Measurements from ENCODE around the gene ILK.

Gene ILK

DNA sequence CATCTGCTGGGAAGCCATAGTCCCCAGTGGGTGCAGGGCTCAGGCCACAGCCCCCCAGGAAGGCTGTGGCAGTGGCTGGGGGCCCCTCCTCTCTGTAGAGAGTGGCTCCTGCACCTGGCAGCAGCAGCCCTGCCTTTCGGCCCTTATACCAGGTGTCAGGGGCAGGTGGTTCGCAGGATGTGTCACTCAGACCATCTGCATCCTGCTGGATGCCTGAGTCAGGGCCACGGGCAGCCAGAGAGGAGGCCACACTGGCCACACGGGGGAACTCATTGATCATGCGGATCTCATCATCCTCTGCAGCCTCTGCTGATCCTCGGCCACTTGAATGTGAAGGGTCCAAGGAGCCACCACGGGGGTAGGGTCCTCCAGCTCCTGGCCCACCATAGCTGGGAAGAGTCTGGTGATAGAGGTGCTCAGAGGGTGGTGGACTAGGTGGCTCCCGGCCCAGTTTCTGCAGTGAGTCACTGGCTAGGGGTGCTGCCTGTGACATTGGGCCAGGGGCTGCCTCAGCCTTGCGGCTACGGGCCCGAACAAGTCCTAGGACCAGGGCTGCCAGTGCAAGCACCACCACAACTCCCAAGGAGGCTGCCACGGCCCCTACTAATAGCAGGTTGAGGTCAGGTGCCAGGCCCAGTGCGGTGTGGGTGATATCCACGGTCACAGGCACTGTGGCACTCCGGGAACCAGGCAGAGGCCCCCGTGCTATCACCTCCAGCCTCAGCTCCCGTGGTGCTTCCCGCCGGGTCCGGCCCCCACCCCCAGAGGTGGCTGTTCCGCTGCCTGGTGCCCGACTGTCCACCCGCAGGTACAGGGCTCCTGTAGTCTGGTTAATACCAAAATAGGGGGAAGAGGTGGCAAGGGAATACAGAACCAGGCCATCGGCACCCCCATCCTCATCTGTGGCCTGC lies 18.9 kb downstream of the ILK start:
- no peak for DNase-seq

DNA sequence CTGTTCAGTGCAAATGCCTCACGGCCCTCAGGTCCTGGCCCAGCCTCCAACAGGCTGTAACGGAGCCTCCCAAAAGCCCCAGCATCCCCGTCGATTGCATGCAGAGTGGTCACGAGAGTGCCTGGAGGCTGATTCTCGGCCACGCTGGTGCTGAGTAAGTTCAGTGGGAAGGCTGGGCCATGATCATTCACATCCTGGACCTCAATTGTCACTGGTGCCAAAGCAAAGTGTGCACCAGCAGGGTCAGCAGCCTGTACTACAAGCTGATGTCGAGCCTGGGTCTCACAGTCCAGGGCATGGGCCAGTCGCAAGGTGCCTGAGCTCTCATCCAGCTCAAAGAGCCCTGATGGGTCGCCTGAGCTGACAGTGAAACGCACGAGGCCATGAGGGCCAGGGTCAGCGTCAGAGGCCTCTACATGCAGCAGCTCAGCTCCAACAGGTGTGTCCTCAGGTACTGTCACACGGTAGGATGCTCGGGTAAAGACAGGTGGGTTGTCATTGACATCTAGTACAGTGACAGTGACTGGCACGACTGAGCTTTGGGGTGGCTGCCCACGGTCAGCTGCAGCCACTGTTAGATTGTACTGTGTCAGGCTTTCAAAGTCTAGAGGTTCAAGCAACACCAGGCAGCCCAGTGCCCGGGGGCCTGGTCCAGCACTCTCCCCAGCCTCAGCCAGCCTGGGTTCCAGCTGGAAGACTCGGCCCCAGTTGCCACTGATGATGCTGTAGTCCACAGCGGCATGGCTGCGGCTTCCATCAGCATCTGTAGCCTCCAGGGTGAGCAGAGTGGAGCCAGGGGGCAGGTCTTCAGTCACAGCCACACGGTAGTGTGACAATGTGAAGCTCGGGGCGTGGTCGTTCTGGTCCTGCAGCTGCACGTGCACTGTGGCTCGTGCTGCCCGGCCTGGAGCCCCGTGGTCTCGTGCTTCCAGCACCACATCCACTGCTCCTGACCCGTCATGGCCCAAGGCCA lies 20.1 kb downstream of the ILK start:
- DNase-seq = no peak

DNA sequence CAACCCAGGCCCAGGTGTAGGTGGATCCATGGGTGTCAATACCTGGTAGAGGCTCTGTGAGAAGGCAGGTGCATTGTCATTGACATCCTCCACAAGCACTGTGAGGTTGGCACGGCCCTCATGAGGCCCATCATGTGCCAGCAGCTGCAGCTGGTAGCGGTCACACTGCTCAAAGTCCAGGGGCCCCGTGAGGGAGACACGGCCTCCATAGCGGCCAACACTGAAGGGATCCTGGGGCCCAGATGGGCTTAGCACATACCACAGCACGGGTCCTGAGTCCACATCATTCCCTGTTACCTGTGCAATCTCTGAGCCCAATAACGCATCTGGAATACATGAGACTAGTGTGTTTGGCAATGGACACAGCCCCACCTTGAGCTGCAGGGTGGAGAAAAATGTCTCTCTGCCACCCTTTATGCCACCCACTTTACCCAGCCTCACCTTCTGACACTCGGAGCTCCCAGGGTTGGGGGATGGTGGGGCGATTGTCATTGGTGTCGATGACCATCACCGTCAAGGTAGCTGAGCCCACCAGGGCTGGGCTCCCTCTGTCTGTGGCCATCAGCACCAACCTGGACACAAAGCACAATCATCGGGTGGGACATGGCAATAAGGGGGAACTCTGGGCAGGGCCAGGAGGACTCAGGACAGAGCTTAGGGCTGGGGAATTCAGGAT lies 21.7 kb downstream of the ILK start:
- no peak for DNase-seq

DNA sequence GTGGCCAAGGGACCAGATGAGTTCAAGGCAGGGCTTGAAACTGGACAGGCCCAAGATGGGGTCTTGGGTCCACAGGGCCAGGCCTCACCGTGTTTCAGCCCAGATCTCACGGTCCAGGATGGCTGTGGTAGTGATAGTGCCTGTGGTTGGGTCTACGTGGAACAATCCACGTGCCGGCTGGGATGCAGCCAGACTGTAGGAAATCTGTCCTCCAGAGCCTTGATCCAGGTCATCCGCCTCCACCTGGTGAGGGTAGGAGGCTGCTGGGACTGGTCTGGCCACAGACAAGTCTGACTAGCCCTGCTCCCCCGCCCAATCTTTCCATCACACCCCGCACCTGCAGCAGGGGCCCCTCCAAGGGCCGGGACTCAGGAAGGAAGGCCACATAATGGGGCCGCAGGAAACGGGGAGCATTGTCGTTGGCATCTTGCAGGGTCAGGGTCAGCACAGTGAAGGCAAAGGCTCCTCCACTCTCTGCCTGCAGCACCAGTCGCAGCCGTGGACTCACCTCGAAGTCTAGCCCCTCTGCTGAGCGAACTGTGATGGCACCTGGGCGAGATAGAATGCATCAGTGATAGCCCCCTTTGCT lies 22.4 kb downstream of the ILK start:
- no peak for DNase-seq

DNA sequence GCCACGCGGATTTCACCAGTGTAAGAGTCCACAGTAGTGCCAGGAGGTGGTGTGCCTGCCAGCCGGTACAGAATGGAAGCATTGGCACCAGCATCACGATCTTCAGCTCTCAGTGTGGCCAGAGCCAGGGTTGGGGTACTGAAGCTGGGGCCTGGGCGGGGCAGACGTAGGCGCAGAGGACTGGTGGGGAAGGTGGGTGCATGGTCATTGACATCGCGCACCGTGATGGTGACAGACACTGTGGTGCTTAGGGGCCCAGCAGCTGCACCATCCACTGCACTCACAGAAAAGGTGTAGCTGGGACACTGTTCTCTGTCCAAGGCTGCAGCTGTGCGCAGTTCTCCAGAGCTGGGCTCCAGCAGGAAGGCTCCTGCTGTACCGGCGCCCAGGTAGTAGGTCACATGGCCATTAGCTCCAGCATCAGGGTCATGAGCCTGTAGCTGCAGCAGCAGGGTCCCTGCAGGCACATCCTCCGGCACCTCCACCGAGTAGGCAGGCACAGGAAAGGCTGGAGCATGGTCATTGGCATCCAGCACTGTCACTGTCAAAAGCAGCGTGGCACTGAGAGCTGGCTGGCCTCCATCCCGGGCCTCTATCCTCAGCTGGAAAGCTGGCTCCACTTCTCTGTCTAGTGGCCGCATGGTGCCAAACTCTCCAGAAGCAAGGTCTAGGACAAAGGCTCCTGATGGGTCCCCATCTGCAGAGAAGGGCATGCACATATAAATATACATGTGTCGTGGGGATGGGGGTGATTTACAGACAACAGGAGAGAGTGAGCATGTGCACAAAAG lies 23.6 kb downstream of the ILK start:
- no peak for DNase-seq

DNA sequence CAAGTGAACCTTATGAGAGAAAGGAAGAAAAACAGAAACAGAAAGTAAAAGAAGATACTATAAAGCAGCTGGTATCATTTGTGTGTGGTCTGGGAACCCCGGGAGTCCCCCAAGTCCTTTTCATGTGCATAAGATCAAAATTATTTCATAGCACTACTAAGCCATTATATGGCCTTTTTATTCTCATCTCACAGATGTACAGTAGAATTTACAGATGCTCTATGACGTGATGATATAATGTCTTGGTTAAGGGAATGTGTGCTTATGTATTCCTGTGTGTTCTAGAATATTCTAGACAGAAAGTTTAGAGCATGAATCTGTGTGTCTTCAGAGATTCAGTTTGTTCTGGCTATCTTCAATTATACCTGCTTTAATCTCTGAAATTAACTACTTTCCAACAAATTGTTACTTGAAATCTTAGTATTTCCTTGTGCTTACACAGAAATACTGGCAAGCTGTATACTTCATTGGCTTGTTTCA lies 24.2 kb downstream of the ILK start:
- no peak for DNase-seq

DNA sequence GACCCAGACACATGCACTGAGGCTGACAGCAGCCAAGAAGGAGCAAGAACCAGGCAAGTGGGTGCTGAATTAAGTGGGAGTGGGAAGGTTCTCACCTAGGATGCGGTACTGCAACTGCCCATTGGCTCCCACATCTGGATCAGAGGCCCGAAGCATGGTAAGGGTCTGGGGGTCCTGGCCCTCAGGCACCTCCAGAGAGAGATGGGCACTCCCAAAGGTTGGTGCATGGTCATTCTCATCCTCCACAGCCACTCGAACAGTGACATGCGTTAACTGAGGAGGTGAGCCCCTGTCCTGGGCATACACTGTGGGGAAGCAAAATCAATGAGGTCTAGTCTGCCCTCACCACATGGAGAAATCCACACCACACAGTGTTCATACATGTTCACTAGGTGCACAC lies 25.0 kb downstream of the ILK start:
- DNase-seq = no peak

DNA sequence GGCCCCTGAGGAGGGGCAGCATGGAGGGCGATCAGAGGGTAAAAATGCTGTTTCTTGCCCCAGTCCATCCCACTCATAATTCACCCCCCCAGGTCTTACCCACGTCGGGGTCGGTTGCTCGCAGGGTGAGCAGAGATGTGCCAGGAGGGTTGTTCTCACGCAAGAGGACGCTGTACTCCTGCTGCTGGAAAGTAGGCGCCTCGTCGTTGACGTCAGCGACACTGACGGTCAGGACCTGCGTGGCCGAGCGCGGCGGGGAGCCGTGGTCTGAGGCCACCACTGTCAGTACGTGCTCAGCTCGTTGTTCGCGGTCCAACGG lies 26.0 kb downstream of the ILK start:
- DNase-seq = no peak

DNA sequence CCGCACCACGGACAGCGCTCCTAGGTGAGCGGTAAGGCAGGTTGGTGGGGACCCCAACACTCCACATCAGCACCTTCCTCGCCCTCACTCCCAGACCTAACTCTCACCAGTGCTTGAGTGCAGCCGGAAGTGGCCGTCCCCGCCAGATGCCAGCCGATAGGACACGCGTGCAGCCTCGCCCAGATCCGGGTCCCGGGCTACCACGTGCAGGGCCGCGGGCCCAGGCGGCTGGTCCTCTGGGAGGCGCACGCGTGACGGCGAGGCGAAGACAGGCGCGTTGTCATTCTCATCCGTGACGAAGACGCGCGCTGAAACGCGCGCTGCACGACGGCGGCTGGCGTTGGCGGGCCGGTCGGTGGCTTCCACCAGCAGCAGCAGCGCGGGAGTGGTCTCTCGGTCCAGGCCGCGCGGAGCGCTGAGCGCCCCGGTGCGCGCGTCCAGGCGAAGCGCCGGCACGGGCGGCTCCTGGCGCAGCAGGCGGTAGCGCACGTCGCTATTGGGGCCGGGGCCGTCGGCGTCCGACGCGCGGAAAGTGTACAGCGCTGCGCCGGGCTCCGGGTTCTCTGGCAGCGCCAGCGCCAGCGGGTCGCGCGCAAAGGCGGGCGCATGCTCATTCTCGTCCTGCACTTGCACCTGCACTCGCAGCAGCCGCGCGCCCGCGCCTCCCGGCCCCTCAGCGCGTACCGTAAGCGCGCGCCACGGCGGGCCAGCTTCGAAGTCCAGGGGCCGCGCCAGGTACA lies 26.5 kb downstream of the ILK start:
- no peak for DNase-seq

DNA sequence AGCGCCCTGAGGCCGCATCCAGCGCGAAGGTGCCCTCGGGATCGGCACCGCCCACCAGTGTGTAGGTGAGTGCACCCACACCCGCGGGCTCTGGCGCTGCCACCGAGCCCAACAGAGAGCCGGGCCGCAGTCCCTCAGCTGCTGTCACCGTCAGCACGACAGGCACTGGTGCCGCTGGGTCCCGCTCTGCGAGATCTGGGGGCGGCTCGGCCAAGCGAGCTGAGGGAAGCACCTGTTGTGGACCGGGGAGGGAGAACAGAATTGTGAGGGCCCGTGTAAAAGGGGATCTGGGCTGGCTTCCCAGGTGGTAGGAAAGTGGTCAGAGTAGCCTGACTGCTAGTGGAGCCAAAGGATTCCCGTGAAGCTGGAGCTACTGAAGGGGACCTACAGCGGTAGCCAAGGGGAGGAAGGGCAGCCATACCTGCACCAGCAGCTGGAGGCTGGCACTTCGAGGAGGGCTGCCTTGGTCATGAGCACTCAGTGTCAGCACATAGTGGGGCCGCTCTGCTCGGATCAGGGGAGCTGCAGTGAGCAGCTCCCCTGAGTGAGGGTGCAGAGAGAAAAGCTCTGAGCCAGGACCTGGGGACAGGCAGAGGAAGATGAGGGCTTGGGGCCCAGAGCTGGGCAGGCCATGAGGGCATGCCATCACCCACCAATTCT lies 27.2 kb downstream of the ILK start:
- no peak for DNase-seq

DNA sequence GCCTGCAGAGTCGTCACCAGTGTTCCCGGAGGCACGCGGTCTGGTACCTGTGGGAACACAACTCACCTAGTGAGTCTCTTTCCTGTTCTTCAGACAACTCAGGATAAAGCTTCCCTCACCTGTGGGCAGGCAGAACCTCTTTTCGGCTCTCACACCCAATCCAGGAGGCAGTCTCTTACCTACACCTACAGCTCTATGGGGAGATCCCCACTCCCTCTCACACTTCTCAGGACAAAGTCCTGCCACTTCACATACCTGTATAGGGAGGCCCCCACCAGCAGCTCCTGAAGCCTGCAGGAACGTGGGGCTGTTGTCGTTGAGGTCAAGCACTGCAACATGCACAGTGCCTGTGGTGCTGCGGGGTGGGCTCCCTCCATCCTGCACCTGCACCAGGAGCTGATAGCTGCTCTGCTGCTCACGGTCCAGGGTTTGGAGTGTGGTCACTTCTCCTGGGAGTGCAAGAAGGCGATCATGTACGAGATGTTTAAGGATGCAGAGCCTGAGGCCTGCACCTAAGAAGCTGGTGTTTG lies 27.9 kb downstream of the ILK start:
- DNase-seq = no peak

DNA sequence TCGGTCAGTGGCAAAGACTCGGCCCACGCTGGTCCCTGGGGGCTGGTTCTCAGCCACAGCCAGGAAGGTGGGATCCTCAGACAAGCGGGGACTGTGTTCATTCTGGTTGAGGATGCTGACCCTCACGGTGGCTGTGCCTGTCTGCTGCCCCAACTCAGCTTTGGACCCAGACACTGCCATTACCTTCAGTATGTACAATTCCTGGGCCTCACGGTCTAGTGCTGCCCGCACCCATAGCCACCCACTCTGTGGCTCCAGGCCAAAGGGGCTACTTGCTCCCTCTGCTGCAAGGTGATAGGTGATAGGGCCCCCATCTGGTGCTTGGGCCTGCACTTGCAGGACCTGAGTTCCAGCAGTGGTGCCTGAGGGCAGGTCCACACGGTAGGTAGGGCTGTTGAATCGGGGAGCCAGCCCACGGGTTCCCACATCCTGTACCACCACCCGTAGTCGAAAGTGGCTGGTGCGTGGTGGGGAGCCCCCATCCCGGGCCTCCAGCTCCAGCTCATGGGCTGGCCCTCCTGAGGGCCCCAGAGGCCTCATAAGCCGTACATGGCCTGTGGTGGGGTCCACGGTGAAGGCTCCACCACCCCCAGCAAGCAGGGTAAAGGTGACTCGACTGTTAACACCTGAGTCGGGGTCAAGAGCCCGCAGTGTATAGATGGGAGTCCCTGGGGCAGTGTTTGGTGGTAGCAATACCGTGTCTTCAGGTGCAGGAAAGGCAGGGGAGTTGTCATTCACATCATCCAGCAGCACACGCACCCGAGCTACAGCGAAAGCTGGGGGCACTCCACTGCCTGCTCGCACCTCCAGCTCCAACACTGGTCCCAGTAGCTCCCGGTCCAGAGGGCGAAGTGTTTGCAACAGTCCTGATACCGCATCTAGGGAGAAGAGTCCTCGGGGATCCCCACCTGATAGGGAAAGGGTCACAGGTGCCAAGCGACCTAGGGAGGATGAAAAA lies 28.8 kb downstream of the ILK start:
- no peak for DNase-seq

DNA sequence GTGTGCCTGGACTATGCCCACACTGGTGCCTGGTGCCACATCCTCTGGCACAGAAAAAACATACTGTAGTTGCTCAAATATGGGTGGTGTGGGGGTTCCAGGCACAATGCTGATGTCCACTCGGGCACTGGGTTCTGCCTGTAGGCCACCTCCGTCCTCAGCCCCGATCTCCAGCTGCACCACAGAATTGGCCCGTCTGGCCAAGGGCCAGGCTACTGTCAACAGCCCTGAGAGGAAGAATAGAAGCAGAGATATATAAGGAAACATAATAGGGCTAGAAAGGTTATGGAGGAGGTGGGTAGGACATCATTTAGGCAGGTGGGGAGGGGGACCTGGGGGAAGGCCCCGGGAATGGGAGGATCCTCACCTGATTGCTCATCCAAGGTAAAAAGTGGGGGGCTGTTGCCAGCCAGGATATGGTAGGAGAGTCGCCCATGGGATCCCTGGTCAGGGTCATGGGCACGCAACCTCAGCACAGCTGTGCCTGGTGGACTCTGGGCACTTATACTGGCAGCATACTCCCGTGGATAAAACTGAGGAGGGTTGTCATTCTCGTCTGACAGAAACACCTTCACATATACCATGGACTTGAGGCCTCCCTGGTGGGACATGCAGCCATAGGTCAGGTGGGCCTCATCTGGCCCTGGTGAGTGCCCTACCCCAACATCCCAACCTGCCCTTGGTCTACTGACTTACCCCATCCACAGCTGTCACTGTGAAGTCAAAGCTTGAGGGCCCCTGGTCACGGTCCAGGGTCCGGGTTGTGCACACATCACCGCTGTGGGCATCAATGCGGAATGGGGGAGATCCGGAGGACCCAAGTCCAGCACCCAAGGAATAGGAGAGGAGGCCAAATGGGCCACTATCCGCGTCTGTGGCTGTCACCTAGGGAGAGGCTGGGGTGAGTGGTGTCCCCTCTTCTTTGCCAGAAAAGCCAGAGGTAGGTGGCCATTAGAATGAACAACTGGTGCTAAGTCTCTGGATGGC lies 30.1 kb downstream of the ILK start:
- DNase-seq = no peak

DNA sequence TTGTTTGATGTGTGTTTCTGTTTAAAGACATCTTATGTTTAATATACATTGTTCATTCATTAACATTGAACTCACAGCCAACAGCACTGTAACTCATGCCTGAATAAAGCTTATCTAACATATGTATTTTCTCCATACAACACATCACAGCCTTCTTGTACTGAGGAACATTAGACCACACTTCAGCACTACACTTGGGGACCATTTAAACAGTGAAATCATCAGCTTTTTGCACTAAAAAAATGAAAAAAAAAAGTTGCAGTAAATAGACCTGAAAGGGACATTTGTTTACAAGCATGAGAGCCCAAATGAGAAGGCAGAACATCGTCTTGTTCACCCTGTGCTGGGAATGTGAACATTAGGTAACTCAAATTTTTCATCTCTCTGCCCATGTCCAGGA lies 31.0 kb downstream of the ILK start:
- DNase-seq = no peak

DNA sequence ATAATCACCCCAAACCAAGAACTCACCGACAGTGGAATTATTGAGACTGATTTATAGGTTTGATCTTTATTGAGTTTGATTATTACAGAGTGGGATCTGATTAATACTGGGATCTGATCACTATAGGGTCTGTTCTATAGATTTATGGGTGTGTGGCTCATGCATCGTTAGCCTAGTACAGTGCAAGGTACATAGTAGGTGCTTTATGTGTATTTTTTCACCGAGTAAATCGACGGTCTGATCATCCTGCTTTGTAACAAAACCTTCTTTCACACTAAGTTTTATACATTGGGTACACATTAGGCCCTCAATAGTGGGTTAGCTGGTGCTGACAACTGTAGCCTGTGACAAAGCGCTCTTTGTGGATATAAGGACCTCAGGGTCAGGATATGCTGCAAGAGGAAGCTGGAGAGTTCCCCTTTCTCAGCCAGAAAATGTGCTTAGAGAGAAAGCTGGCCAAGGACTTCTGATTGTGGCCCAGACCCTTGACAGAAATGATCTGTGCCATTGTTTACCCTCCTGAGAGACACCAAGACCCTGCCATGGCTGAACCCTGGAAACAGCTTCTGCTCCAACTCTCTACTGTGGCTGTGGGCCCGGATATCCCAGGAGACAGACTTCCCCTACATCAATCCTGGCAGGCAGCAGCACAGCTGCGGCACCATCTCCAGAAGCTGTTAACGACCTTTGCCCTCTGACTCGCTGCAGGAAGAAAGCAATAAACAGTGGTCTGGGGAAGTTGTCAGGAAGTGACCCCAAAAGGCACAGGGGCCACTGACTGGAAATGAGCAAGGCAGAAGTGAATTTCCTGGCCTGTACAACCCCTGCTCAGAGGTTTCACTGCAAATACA lies 31.7 kb downstream of the ILK start:
- no peak for DNase-seq

DNA sequence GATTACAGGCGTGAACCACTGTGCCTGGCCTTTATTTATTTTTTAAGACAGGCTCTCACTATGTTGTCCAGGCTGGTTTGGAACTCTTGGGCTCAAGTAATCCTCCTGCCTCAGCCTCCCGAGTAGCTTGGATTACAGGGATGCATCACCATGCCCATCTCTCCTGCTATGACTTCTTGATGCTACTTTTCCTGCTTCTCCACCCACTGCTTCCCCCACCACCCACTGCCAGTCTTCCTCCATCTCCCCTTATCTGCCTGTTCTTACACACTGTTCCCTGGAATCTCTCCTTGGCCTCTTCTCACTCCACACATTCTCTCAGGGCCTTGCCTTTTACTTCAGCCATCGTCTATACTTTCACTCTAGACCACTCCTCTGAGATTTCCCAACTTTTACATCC lies 32.9 kb downstream of the ILK start:
- no peak for DNase-seq

DNA sequence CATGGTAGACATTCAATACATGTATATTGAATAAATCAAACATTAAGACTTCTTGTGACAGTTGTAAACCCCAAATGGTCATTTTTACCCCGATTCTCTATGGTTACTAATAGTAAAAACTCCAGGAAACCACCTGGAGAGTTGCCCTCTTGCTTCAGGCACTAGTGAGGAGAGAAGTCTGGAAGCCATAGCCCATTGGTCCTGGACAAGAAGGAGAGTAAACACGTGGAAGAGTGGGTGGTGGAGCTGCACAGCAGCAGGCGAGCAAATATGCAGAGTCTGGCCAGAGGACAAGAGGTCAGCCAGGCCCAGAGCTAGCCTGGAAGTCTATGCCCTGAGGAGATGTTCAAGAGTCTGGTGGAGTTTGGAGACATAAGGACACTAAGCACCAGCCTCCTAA lies 34.3 kb downstream of the ILK start:
- no peak for DNase-seq
